Kidney epithelial cell (primary cell): Measurements from ENCODE around the gene C10orf67. TPM values are rescaled to one million over a fixed set of nuclear protein-coding genes. Genes with fewer than 3 reads are reported as not detected.
"Not testable (repeated sequence)": the region's sequence is repeated elsewhere in the genome, so short reads cannot be mapped to it uniquely, and the experiment has no call there.

Experiments
- DNase-seq: peaks from one replicate; pipeline ENCODE4 v3.0.0-alpha.2; 2010; ENCODE audit warnings: low read depth
- H3K27me3 ChIP-seq: 2 replicates; pipeline ENCODE4 v1.6.0; 2011; ENCODE audit warnings: low read length; ENCODE audit not compliant: control insufficient read depth, insufficient read depth
- H3K36me3 ChIP-seq: 2 replicates; pipeline ENCODE4 v1.5.1; 2011; ENCODE audit warnings: low read length; ENCODE audit not compliant: control insufficient read depth, insufficient read depth
- H3K4me3 ChIP-seq: 2 replicates; pipeline ENCODE4 v1.5.1; 2011; ENCODE audit warnings: low read depth, mild to moderate bottlenecking, control low read depth, low read length
- total RNA-seq: library from RNA; depleted of rRNA; stranded (reverse); fragments of >200 nt; gene quantifications from 2 replicates; pipeline ENCODE4 v1.2.3, GENCODE V29; 2015
- TF ChIP-seq, protein P1 (sequence below): IDR thresholded peaks from 2 replicates; pipeline ENCODE4 v1.5.1; 2011; ENCODE audit warnings: mild to moderate bottlenecking, moderate library complexity, low read length, control low read depth, inconsistent platforms; ENCODE audit not compliant: insufficient read depth, poor library complexity, severe bottlenecking

Gene C10orf67
- total RNA-seq, 1 donor from 2014 or later = not detected

- Histone ChIP-seq H3K27me3 (no peaks in the 10 kb centered on the region), H3K36me3 (no peaks in the 10 kb centered on the region), H3K4me3 (no peak overlapping the region)
- TF ChIP-seq, protein P1, sequence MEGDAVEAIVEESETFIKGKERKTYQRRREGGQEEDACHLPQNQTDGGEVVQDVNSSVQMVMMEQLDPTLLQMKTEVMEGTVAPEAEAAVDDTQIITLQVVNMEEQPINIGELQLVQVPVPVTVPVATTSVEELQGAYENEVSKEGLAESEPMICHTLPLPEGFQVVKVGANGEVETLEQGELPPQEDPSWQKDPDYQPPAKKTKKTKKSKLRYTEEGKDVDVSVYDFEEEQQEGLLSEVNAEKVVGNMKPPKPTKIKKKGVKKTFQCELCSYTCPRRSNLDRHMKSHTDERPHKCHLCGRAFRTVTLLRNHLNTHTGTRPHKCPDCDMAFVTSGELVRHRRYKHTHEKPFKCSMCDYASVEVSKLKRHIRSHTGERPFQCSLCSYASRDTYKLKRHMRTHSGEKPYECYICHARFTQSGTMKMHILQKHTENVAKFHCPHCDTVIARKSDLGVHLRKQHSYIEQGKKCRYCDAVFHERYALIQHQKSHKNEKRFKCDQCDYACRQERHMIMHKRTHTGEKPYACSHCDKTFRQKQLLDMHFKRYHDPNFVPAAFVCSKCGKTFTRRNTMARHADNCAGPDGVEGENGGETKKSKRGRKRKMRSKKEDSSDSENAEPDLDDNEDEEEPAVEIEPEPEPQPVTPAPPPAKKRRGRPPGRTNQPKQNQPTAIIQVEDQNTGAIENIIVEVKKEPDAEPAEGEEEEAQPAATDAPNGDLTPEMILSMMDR = no peak
- DNase-seq = no peak
These were observed 74.1 kb downstream of the C10orf67 start for GRCh38 chr10:23270531-23270930.

GRCh38 chr10:23263441-23264164 is 81.0 kb downstream of the C10orf67 start:
- TF ChIP-seq, protein P1 = no peak
- Histone ChIP-seq H3K27me3 (no peaks in the 10 kb centered on the region), H3K36me3 (no peaks in the 10 kb centered on the region), H3K4me3 (no peak overlapping the region)
- no peak for DNase-seq

DNA sequence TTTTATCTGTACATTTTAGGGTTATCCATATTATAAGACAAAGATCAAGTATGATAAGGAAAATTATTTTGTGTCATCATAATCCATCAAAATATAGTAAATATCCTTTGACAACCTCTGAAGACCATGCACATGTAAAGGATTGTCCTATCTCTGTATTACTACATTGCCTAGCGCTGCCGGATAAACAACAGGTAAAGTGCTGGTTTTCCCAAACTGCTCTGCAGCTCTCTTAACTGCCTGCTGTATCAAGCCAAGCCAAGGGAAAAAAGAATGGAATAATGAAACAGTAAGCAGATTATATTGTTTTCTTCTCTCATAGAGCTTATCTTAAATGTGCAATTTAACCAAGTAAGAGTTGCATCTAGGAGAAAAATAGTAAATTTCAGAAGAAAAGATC is 81.7 kb downstream of the C10orf67 start:
- TF ChIP-seq, protein P1 = no peak
- DNase-seq = no peak
- H3K36me3 ChIP-seq = no peaks in the 10 kb centered on the region
- H3K27me3 ChIP-seq = no peaks in the 10 kb centered on the region
- H3K4me3 ChIP-seq = no peak overlapping the region

DNA sequence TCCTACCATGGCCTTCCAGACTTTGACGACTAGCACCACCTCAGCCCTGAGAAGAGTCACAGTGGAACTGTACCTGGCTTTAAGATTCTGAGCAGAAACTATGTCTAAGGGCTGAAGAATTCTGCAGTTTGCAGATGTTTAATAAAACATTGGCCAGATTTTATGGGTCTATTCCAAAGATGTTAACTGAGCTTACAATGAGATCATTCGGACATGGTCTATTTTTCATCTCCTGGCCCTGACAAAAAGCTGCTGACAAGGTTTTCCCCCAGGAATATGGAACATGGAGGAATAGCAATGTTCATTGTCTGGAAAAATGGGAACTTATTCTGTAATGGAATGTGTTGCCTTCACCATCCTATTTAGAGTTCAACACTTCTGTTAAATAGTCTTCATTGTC is 86.1 kb downstream of the C10orf67 start:
- TF ChIP-seq, protein P1 = no peak
- no peak for DNase-seq
- no peaks in the 10 kb centered on the region for H3K36me3 ChIP-seq
- no peaks in the 10 kb centered on the region for H3K27me3 ChIP-seq
- H3K4me3 ChIP-seq = no peak overlapping the region

DNA sequence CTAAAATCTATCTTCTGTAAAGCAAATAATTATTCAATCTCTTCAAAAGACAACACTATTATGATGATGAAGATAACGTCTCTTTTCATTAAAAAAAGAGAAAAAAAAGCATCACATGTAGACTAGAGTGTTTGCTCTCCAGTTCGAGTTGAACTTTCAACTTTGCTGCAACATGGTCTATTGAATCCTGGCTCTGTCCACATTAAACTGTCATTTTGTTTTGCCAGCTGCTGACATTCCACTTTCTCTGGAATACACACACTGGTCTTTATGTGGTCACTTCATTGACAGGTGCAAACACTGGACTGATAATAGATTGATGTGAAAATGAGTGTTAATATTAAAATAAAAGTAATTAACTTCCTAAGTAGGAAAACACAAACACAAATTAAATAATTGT is 90.8 kb downstream of the C10orf67 start:
- Histone ChIP-seq H3K4me3 (no peak overlapping the region), H3K36me3 (no peaks in the 10 kb centered on the region), H3K27me3 (no peaks in the 10 kb centered on the region)
- DNase-seq = no peak
- TF ChIP-seq, protein P1 = no peak

GRCh38 chr10:23252859-23253258 is 91.7 kb downstream of the C10orf67 start:
- H3K27me3 ChIP-seq, H3K4me3 ChIP-seq, H3K36me3 ChIP-seq, DNase-seq: not testable (repeated sequence)

DNA sequence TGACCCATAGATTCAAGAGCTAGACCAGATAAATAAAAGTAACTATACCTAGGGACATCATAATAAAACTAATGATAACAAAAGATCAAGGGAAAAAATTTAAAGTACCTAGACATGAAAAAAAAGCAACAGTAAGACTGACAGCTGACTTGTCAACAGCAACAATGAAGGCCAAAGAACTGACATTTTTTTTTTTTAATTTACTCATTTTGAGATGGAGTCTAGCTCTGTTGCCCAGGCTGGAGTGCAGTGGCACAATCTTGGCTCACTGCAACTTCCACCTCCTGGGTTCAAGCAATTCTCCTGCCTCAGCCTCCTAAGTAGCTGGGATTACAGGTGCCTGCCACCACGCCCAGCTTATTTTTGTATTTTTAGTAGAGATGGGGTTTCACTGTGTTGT is 102.8 kb downstream of the C10orf67 start:
- H3K4me3 ChIP-seq, DNase-seq, H3K27me3 ChIP-seq, H3K36me3 ChIP-seq: not testable (repeated sequence)
